H9 (cell line): ENCODE results near the gene TRAF7. TPM values are rescaled to one million over a fixed set of nuclear protein-coding genes. Genes with fewer than 3 reads are reported as not detected.
A peak's percentile ranks its signal among the peaks of the same experiment; 100 is the strongest.

ENCODE experiments used
- DNase-seq: peaks from one replicate; pipeline ENCODE4 v3.0.0-alpha.2; 2017
- H2AFZ ChIP-seq: one replicate; pipeline ENCODE4 v1.6.1; 2013; ENCODE audit warnings: mild to moderate bottlenecking, low read length, control low read depth, moderate library complexity
- H2AK5ac ChIP-seq: 2 replicates; pipeline ENCODE4 v1.6.1; 2013; ENCODE audit warnings: low read length, control low read depth, mixed read lengths; ENCODE audit not compliant: insufficient read length
- H2BK120ac ChIP-seq: one replicate; pipeline ENCODE4 v1.6.1; 2013; ENCODE audit warnings: low read depth, mild to moderate bottlenecking, low read length, control low read depth, inconsistent platforms; ENCODE audit not compliant: poor library complexity, severe bottlenecking
- H2BK12ac ChIP-seq: 2 replicates; pipeline ENCODE4 v1.6.1; 2013; ENCODE audit warnings: low read length, control low read depth, mixed read lengths, low read depth; ENCODE audit not compliant: insufficient read length
- H2BK15ac ChIP-seq: 2 replicates; pipeline ENCODE4 v1.6.1; 2013; ENCODE audit warnings: low read depth, low read length, control low read depth
- H2BK20ac ChIP-seq: one replicate; pipeline ENCODE4 v1.6.1; 2013; ENCODE audit warnings: low read depth, mild to moderate bottlenecking, low read length, control low read depth, inconsistent platforms; ENCODE audit not compliant: poor library complexity, severe bottlenecking
- H2BK5ac ChIP-seq: 2 replicates; pipeline ENCODE4 v1.6.1; 2013; ENCODE audit warnings: low read length, control low read depth, mixed read lengths; ENCODE audit not compliant: insufficient read length
- H3K14ac ChIP-seq: 2 replicates; pipeline ENCODE4 v1.6.1; 2013; ENCODE audit warnings: low read length, control low read depth; ENCODE audit not compliant: insufficient read depth
- H3K18ac ChIP-seq: 2 replicates; pipeline ENCODE4 v1.6.1; 2013; ENCODE audit warnings: low read depth, mild to moderate bottlenecking, mixed read lengths, low read length, control low read depth; ENCODE audit not compliant: insufficient read length
- H3K23ac ChIP-seq: 2 replicates; pipeline ENCODE4 v1.6.1; 2013; ENCODE audit warnings: low read length, control low read depth, mixed read lengths, low read depth; ENCODE audit not compliant: insufficient read length
- H3K23me2 ChIP-seq: 2 replicates; pipeline ENCODE4 v1.6.1; 2013; ENCODE audit warnings: low read depth, mild to moderate bottlenecking, mixed read lengths, low read length, control low read depth; ENCODE audit not compliant: insufficient read length, poor library complexity, severe bottlenecking
- H3K27ac ChIP-seq: 2 replicates; pipeline ENCODE4 v1.5.1; 2013; ENCODE audit warnings: low read length, control low read depth, mixed read lengths, low read depth; ENCODE audit not compliant: insufficient read length
- H3K27me3 ChIP-seq: 2 replicates; pipeline ENCODE4 v1.6.1; 2013; ENCODE audit warnings: low read length, control low read depth, inconsistent platforms; ENCODE audit not compliant: insufficient read depth
- H3K4ac ChIP-seq: 2 replicates; pipeline ENCODE4 v1.6.1; 2013; ENCODE audit warnings: low read depth, mild to moderate bottlenecking, control low read depth, inconsistent platforms, low read length, moderate library complexity
- H3K4me1 ChIP-seq: 2 replicates; pipeline ENCODE4 v1.6.1; 2013; ENCODE audit warnings: low read length, control low read depth, inconsistent platforms; ENCODE audit not compliant: insufficient read depth
- H3K4me2 ChIP-seq: 2 replicates; pipeline ENCODE4 v1.6.1; 2013; ENCODE audit warnings: low read length, control low read depth, mixed read lengths; ENCODE audit not compliant: insufficient read length, insufficient read depth
- H3K56ac ChIP-seq: 2 replicates; pipeline ENCODE4 v1.6.1; 2013; ENCODE audit warnings: low read depth, mild to moderate bottlenecking, mixed read lengths, low read length, control low read depth; ENCODE audit not compliant: insufficient read length
- H3K79me1 ChIP-seq: 2 replicates; pipeline ENCODE4 v1.6.1; 2013; ENCODE audit warnings: low read depth, mild to moderate bottlenecking, moderate library complexity, low read length, control low read depth, inconsistent platforms; ENCODE audit not compliant: insufficient read depth, poor library complexity, severe bottlenecking
- H3K79me2 ChIP-seq: 2 replicates; pipeline ENCODE4 v1.6.1; 2013; ENCODE audit warnings: low read length, control low read depth, inconsistent platforms; ENCODE audit not compliant: insufficient read depth
- H3K9ac ChIP-seq: 2 replicates; pipeline ENCODE4 v1.6.1; 2013; ENCODE audit warnings: low read length, control low read depth, mixed read lengths; ENCODE audit not compliant: insufficient read length; ENCODE audit errors: extremely low read depth
- H3K9me3 ChIP-seq: one replicate; pipeline ENCODE4 v1.6.1; 2013; ENCODE audit warnings: low read depth, low read length, inconsistent platforms; ENCODE audit not compliant: control insufficient read depth
- H3T11ph ChIP-seq: one replicate; pipeline ENCODE4 v1.6.1; 2013; ENCODE audit warnings: mild to moderate bottlenecking, low read length, control low read depth, inconsistent platforms
- H4K20me1 ChIP-seq: one replicate; pipeline ENCODE4 v1.6.1; 2013; ENCODE audit not compliant: control insufficient read depth, insufficient read length, insufficient read depth
- H4K5ac ChIP-seq: 2 replicates; pipeline ENCODE4 v1.6.1; 2013; ENCODE audit warnings: low read depth, mild to moderate bottlenecking, mixed read lengths, low read length, control low read depth; ENCODE audit not compliant: insufficient read length
- H4K8ac ChIP-seq: replicated peaks from 2 replicates; pipeline ENCODE4 v1.6.1; 2013; ENCODE audit warnings: low read length, control low read depth, mixed read lengths, low read depth; ENCODE audit not compliant: insufficient read length
- H4K91ac ChIP-seq: 2 replicates; pipeline ENCODE4 v1.6.1; 2013; ENCODE audit warnings: low read depth, mild to moderate bottlenecking, moderate library complexity, mixed read lengths, low read length, control low read depth; ENCODE audit not compliant: insufficient read length
- H3K27ac Mint-ChIP-seq, 3 experiments: 2 replicates in 2 of 3; 3 replicates in 1 of 3; pipeline ENCODE4 v1.8.0; 2020 to 2021; ENCODE audit warnings: mixed read lengths in 3 of 3, mild to moderate bottlenecking in 1 of 3, moderate library complexity in 1 of 3
- H3K27me3 Mint-ChIP-seq: 2 replicates; pipeline ENCODE4 v1.8.0; 2021; ENCODE audit warnings: low read depth, mild to moderate bottlenecking, moderate library complexity, mixed read lengths
- H3K36me3 Mint-ChIP-seq, 3 experiments: 2 replicates in 2 of 3; 3 replicates in 1 of 3; pipeline ENCODE4 v1.8.0; 2020 to 2021; ENCODE audit warnings: low read depth in 3 of 3, mixed read lengths in 3 of 3; ENCODE audit not compliant: insufficient read depth in 1 of 3
- H3K4me1 Mint-ChIP-seq, 2 experiments: 2 replicates each; pipeline ENCODE4 v1.8.0; 2020; ENCODE audit warnings: mixed read lengths in 2 of 2
- H3K4me3 Mint-ChIP-seq, 2 experiments: 2 replicates in 1 of 2; 3 replicates in 1 of 2; pipeline ENCODE4 v1.8.0; 2020 to 2021; ENCODE audit warnings: mild to moderate bottlenecking in 2 of 2, mixed read lengths in 2 of 2, moderate library complexity in 1 of 2
- H3K9me3 Mint-ChIP-seq, 2 experiments: 2 replicates in 1 of 2; 3 replicates in 1 of 2; pipeline ENCODE4 v1.8.0; 2020; ENCODE audit warnings: mild to moderate bottlenecking in 2 of 2, mixed read lengths in 2 of 2, moderate library complexity in 1 of 2
- CTCF ChIP-seq: fragments of 200-600 bp; sonication (generic); conservative IDR thresholded peaks from 3 replicates; pipeline ENCODE4 v1.8.0; 2021; ENCODE audit warnings: antibody characterized with exemption, mild to moderate bottlenecking
- WGBS: extraction: QIAGEN DNeasy Blood & Tissue Kit; methylation state at CpG from one replicate; pipeline ENCODE4 v1.1.7; 2013; ENCODE audit warnings: missing lambda C conversion rate, low lambda C conversion rate, mixed read lengths; ENCODE audit not compliant: insufficient read length; ENCODE audit errors: extremely low coverage; 5-methylcytosine and 5-hydroxymethylcytosine counted together
- total RNA-seq: library from RNA; stranded (reverse); gene quantifications from 2 replicates; pipeline ENCODE4 v1.2.1, GENCODE V29; 2021

Gene TRAF7
- total RNA-seq, 1 experiment from 2014 or later = 108 TPM

- H3K27me3 ChIP-seq = no peaks in the 10 kb centered on the region
- H4K20me1 ChIP-seq = no peaks in the 10 kb centered on the region
- no peak overlapping the region for H3K56ac ChIP-seq
- no peak overlapping the region for H3K9ac ChIP-seq
- Mint-ChIP-seq H3K9me3 (peaks cover 0 to 9% of the 10 kb centered on the region in 2 experiments; a peak in 1 of 5 replicates), H3K4me1 (peaks cover 8 to 9% of the 10 kb centered on the region in 2 experiments), H3K4me3 (peak overlapping the region; percentile 76 to 84), H3K27ac (no peak overlapping the region), H3K27me3 (peaks cover 16% of the 10 kb centered on the region), H3K36me3 (peaks cover 7 to 32% (median 31%) of the 10 kb centered on the region in 3 experiments; a peak in 6 of 7 replicates)
- no peak overlapping the region for H3K4ac ChIP-seq
- no peak overlapping the region for H2BK5ac ChIP-seq
- no CpG with 5 or more reads among the region's 23 CpGs for WGBS
- no peaks in the 10 kb centered on the region for H3K9me3 ChIP-seq
- no peak overlapping the region for H3K18ac ChIP-seq
- peaks cover 12% of the 10 kb centered on the region for H3K23me2 ChIP-seq
- H3K4me2 ChIP-seq = no peak overlapping the region
- H4K8ac ChIP-seq = no peak overlapping the region
- no peak overlapping the region for H3K23ac ChIP-seq
- TF ChIP-seq CTCF = no peak
- no peak overlapping the region for H2BK20ac ChIP-seq
- no peaks in the 10 kb centered on the region for H3K79me2 ChIP-seq
- H3T11ph ChIP-seq = no peak overlapping the region
- H2AFZ ChIP-seq = no peak overlapping the region
- DNase-seq = no peak
- no peaks in the 10 kb centered on the region; the same call in 1 of the 2 replicates for H3K4me1 ChIP-seq
- no peak overlapping the region; the same call in 1 of the 2 replicates for H2BK15ac ChIP-seq
- H4K91ac ChIP-seq = no peak overlapping the region
- no peak overlapping the region for H2BK12ac ChIP-seq
- no peak overlapping the region for H4K5ac ChIP-seq
- H2BK120ac ChIP-seq = no peak overlapping the region
- no peak overlapping the region for H2AK5ac ChIP-seq
- no peaks in the 10 kb centered on the region for H3K79me1 ChIP-seq
- H3K14ac ChIP-seq = no peak overlapping the region; the same call in 1 of the 2 replicates
- H3K27ac ChIP-seq = no peak overlapping the region
Measured at GRCh38 chr16:2206780-2207433, 51.3 kb downstream of the TRAF7 start.
